ENCODE data around the gene COG5. TPM values are rescaled to one million over a fixed set of nuclear protein-coding genes. Genes with fewer than 3 reads are reported as not detected.

COG5 gene
- polyA plus RNA-seq, 1 of the 3 experiments (the other 2 are of a cell fraction): 21.2 TPM

GRCh38 chr7:107453388-107453787 is 110.3 kb downstream of the COG5 start:
- WGBS (ENCODE audit: low lambda C conversion rate): 92% methylated on average over 1 of the region's 1 CpG
- CTCF ChIA-PET: interaction anchor here (1.0 to 1.3 kb wide), 2 partner anchors 9 to 273 kb away, joined by 3 to 4 read pairs; no protein-coding TSS in a partner anchor

More at GRCh38 chr7:107453388-107453787, 110.3 kb downstream of the COG5 start:
- H3K4me1 ChIP-seq (ENCODE audit: control insufficient read depth in 1 of 2, insufficient read depth in 2 of 2, low read depth in 1 of 2, low read length in 1 of 2): peaks cover 0 to 16% of the 10 kb centered on the region in 2 experiments; a peak in 2 of 4 replicates
- peak overlapping the region in 1 of 2 experiments; percentile 23; a peak in 1 of 4 replicates for H3K27ac ChIP-seq (ENCODE audit: low read depth in 2 of 2, low read length in 1 of 2)
- no peak overlapping the region for H3K4me2 ChIP-seq
- H3K9me3 ChIP-seq: no peaks in the 10 kb centered on the region
- no peak overlapping the region for H3K4me3 ChIP-seq (ENCODE audit: low read depth in 2 of 2, low read length in 1 of 2)
- H3K27me3 ChIP-seq (ENCODE audit: insufficient read depth): no peaks in the 10 kb centered on the region
- H3K79me2 ChIP-seq (ENCODE audit: insufficient read depth): 0 out of 2 replicates have a peak, but pooled peaks cover 3% of the 10 kb centered on the region
- H3K9me2 ChIP-seq: no peaks in the 10 kb centered on the region
- no peak overlapping the region for H3K9ac ChIP-seq
- H3F3A ChIP-seq (replicated peaks; ENCODE audit: insufficient read depth): no peaks in the 10 kb centered on the region
- H4K20me1 ChIP-seq (ENCODE audit: insufficient read depth): no peaks in the 10 kb centered on the region
- TF ChIP-seq TCF12 (IDR thresholded peaks at IDR 0.05) (no peak), PBX3 (IDR thresholded peaks at IDR 0.05) (no peak), GATA2 (CRISPR knock-in tag; IDR thresholded peaks at IDR 0.05) (no peak), EZH2phosphoT487 (IDR thresholded peaks at IDR 0.05; ENCODE audit: borderline replicate concordance, low read depth) (no peak), TAF1 (IDR thresholded peaks at IDR 0.05; ENCODE audit: borderline replicate concordance, low read depth, low read length) (no peak), ELF1 (IDR thresholded peaks at IDR 0.05) (no peak), NRF1 (IDR thresholded peaks at IDR 0.05; ENCODE audit: low read depth, low read length) (no peak), FOXM1 (IDR thresholded peaks at IDR 0.05; ENCODE audit: low read depth) (no peak), GABPA (IDR thresholded peaks at IDR 0.05; ENCODE audit: low read depth) (no peak), NFIC (IDR thresholded peaks at IDR 0.05; ENCODE audit: borderline replicate concordance) (no peak), CHD2 (IDR thresholded peaks at IDR 0.05; ENCODE audit: low read length, partially characterized antibody) (no peak), USF1 (IDR thresholded peaks at IDR 0.05; ENCODE audit: borderline replicate concordance, low read depth) (no peak), ZBTB33 (IDR thresholded peaks at IDR 0.05; ENCODE audit: borderline replicate concordance, low read depth) (no peak), RAD21 (IDR thresholded peaks at IDR 0.05; ENCODE audit: low read length) (no peak), MAX (IDR thresholded peaks at IDR 0.05; ENCODE audit: low read depth) (no peak)
- no peak for DNase-seq
- H2AFZ ChIP-seq (ENCODE audit: low read depth): no peak overlapping the region
- POLR2A ChIA-PET: no interaction called here
- H3K36me3 ChIP-seq (replicated peaks in 1 of 2; ENCODE audit: control insufficient read depth in 1 of 2, insufficient read depth in 2 of 2, low read length in 1 of 2): peaks cover 5 to 24% of the 10 kb centered on the region in 2 experiments

Data from SK-N-SH (cell line).